Glomerular visceral epithelial cell (primary cell): ENCODE measurements around the gene TARDBP.
"Not testable (repeated sequence)": the region's sequence is repeated elsewhere in the genome, so short reads cannot be mapped to it uniquely, and the experiment has no call there.

Source experiments
- DNase-seq: peaks from one replicate; pipeline ENCODE4 v3.0.0-alpha.2; 2016; ENCODE audit errors: extremely low spot score

The TARDBP gene

DNA sequence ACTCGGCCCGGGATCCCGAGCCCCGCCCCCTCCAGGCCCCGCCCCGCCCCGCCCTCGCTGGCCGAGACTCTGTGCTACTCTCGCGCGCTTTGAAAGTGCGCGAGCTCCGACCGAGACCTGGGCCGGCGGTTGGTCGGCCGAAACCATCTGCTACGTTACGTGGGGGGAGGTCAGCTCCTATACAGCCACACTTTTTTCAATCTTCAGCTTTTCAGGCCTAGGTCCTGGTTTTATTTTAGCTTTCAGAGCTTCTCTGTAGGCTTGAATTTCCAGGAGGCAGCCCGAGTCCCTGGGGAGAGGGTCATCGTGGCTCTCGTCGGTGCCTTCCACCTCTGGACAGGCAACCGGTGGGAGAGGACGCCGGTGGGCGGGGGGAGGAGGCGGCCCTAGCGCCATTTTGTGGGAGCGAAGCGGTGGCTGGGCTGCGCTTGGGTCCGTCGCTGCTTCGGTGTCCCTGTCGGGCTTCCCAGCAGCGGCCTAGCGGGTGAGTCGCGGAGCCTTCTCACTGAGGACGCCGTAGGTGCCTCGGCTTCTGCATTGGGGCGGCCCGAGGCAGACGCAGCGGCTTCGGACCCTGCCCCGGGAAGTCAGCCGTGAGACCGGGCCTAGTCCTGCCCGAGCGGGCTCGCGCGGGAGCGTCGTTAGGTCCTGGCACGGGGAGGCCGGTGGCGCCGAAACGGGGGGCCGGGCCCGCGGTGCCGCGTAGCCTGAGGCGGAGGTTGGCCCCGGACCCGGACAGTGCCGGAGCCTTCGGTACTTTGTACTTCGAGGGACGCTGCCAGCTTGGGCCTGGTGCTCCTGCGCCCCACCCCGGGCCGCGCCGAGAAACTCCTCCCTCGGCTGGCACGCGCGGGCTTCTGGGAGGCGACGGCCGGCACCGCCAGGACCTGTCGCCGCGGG lies at the start of gene TARDBP:
TARDBP (plus strand) TSS at position 395 of the 900 bp plus-strand sequence. CDS start 1,074 bp downstream, outside the sequence.
- peak; percentile 92 for DNase-seq

DNA sequence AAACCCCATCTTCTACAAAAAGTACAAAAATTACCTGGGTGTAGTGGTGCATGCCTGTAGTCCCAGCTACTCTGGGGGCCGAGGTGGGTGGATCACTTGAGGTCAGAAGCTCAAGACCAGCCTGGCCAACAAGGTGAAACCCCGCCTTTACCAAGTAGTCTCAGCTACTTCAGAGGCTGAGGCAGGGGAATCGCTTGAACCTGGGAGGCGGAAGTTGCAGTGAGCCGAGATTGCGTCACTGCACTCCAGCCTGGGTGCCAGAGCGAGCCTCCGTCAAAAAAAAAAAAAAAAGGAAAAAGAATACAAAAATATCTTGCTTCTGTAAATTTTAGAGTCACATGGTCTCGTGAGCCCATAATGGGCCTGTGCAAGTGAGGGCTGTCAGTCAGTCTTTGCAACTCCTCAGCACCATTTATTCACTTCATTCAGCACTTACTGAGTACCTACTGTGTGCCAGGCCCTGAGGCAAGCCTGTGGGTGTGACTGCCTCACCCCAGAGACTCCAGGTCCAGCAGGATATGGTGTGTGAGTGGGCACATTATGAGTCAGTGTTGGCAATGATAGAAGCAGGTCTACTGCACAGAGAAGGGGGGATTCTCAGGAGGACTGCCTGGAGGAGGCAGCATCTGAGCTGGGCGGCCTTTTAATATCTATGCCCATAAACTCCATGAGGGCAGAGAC lies 46.8 kb upstream of the TARDBP start:
- DNase-seq = no peak

DNA sequence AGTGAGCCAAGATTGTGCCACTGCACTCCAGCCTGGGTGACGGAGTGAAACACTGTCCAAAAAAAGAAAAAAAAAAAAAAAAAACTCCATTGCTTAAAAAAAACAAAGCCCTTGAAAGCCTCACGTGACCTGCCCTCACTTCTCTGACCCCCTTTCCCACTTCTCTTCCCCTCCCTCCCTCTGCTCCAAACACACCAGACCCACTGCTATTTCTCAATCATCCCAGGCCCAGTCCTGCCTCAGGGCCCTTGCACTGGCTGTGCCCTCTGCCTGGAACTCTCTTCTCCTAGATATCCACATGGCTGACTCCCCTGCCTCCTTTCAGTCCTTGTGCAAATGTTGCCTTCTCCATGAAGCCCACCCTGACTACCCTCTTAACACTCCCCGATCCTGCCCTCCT lies 45.4 kb upstream of the TARDBP start:
- no peak for DNase-seq

DNA sequence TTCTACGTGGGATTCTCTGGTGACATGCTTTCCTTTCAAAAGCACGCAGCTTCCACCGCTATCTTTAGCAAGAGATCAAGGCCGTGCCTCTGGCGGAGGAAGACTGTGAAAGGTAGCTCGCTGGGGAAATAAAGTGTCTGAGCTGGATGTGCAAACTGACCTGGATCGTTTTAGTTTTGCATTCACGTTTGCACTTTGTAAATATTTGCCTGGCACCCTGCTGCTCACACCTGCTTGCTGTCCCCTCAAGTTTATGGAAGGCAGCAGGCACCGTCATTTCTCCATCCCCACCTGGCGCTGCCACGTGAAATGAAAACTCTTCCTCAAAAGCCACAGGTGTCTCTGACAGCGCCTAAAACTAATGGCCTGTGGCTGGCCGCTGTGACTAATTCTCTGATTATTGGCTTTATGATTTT lies 44.0 kb upstream of the TARDBP start:
- no peak for DNase-seq

DNA sequence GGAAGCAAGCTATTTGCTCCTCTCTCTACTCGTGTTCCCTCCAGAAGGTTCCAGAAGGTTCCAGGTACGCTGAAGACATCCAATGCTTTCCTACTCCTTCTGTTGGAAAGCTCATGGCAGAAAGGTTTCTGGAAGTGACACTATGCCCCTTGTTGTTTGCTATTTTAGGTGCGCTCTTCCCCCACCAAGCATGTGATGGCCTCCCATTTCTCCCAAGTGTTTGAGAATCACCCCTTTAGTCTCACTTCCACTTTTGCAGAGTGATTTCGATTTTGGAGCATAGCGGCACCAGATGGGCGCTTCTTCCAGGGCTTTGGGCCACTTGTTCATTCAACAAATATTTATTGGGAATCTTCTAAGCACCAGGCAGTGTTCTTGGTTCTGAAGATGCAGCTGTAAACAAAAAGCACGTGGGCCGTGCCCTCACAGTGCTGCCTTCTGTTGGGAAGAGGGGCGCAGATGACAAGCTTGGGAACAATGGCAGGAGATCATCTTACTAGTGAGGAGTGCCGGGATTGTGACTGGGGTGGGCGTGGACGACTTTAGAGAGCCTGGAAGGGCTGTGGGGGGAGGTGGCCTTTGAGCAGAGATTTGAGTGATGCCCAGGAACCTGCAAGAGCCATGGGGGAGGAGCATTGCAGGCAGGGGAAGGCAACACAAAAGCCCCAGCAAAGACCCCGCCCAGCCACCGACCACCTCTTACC lies 43.0 kb upstream of the TARDBP start:
- DNase-seq = no peak

DNA sequence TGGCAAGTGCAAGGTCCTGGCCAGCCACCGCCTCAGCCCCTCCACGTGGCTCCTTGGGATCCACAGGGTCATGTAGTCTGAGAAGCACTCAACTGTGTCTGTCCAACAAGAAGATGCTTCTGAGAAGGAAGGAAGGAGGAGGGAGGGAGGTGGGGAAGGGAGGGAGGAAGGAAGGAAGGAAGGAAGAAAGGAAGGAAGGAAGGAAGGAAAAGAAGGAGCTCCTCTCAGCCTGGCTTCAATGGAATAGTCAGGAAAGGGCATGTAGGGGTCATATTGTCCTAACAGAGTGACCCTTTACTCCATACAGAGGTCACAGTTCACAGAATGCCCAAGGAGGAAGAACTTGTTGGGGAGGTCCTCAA lies 42.5 kb upstream of the TARDBP start:
- no peak for DNase-seq

DNA sequence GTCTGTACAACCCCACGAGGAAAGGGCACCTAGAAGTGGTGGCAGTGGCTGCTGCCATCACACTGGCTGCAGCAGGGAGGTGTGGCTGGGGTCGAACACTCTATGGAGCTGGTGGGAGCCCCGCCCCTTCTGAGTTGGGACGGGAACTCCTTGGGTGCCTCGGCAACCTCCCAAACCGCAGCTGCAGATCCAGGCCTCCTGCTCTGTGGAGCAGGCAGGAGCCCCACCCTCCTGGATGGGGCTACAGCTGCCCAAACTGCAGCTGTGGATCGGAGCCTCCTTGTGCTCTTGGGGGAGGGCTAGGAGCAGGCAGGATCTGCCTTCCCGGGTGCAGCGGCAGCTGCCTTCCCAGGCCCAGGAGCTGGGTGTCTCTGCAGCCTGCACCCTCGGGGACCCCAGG lies 38.9 kb upstream of the TARDBP start:
- no peak for DNase-seq

DNA sequence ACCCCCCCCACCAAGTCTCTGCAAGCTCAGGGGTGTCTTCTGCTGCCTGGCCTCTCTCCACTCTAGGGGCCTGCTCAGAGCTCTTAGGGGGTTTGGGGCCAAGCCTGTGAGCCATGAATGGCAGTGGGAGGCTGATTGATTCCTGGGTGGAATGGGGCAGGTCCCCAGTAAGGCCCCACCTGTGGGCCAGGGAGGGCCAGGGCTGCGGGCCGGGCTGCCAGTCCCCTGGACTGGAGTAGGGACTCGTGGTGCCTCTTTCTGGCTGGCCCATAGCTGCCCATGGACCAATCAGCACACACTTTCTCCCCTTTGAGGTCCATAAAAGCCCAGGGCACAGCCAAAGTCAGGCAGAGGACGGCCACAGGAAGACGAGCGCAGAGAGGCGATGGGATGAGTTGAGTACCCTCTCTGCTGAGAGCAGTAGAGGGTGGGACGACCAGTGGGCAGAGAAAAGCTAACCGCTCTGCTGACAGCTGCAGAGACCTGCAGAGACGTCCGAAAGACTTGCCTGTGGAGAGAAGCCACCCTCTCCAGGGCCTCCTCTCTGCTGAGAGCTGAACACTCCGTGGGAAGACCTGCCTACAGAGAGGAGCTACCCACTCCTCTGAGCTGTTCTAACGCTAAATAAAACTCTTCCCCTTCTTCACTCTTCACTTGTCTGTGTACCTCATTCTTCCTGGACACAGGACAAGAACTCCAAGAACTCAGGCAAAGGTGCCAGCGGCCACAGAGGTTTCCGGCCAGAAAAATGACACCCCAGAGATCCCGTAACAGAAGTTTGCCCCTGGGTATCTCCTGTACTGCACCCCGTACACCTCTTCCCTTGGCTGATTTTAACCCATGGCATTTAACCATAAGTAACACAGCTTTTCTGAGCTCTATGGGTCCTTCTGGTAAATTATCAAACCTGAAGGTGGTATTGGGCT lies 38.2 kb upstream of the TARDBP start:
- DNase-seq = no peak

DNA sequence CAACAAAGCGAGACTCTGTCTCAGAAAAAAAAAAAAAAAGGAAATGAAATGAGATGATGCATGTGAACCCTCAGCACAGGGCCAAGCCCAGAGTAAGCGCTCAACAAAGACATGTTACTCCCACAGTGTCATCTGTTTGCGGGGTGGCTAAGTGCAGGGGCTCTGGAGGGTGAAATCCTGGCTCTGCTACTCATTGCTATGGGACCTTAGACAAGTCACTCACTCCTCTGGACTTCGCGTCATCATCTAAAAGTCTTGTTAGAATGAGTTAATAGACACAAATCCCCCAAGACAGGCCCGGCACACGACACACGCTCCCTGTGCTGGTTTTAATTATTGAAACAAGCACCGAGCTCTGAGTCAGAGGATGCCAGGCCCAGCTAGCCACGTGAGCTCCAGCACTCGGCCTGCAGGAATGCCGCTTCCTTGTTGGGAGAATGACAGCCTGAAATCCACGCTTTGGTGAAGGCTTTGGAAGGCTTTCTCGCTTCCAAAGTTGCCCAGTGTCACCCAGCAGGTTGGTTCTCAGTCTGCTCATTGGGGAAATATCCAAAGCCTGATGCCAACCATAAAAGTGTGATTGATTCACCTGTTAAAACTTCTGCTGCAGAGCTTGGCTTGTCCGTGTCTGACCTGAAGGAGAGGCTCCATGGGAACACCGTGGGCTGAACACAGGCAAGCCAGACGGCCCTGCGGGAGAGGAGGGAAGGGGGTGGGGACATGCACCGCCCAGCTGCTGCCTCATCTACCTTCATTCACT lies 36.7 kb upstream of the TARDBP start:
- DNase-seq = peak; percentile 47

DNA sequence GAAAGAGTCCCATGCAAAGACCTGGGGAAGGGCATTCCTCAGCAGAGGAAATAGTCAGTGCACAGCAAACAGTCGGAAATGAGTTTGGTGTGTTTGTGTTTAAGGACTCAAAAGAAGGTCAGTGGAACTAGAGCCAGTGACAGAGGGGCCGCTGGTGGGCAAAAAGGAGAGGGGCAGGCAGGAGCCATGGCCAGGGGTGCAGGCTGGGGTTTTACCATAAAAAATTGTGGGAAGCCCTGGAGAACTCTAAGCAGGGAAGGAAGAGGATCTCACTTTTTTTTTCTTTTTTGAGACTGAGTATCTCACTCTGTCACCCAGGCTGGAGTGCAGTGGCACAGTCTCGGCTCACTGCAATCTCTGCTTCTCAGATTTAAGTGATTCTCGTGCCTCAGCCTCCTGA lies 33.7 kb upstream of the TARDBP start:
- no peak for DNase-seq

DNA sequence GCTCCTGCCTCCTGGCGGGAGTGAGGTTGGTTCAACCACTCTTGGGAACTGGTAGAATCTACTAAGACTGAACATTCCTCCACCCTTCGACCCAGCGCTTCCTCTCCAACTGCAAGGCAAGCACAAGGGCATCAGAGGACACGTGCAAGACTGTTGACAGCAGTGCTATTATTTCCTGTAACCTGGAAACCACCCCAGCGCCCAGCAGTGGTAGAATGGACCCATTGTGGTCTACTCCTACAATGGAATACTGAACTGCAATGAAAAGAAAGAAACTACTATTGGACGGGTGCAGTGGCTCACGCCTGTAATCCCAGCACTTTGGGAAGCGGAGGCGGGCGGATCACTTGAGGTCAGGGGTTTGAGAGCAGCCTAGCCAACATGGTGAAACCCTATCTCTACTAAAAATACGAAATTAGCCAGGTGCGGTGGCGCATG lies 33.0 kb upstream of the TARDBP start:
- no peak for DNase-seq

DNA sequence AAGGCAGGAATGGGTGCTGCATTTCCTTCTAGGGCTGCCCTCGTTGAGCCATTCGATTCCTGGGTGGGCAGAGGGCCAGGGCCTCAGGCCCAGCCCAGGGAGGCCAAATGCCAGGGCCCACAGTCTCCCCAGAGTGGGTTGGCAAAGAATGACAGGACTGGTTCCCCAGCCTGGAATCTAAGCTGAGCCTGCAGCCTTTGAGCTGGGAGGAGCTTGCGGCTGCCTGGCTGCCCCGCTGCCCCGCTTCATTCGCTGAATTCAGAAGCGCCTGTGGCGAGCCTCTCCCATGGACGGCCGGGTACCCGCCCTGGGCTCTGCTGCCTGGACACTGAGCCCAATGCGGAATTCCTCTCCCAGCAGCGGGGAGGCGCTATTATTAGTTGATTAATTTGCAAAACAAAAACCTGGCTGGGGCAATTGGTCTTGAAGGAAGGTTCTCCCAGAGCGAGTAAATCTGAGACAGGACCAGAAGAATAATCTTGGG lies 32.3 kb upstream of the TARDBP start:
- peak; percentile 55 for DNase-seq

DNA sequence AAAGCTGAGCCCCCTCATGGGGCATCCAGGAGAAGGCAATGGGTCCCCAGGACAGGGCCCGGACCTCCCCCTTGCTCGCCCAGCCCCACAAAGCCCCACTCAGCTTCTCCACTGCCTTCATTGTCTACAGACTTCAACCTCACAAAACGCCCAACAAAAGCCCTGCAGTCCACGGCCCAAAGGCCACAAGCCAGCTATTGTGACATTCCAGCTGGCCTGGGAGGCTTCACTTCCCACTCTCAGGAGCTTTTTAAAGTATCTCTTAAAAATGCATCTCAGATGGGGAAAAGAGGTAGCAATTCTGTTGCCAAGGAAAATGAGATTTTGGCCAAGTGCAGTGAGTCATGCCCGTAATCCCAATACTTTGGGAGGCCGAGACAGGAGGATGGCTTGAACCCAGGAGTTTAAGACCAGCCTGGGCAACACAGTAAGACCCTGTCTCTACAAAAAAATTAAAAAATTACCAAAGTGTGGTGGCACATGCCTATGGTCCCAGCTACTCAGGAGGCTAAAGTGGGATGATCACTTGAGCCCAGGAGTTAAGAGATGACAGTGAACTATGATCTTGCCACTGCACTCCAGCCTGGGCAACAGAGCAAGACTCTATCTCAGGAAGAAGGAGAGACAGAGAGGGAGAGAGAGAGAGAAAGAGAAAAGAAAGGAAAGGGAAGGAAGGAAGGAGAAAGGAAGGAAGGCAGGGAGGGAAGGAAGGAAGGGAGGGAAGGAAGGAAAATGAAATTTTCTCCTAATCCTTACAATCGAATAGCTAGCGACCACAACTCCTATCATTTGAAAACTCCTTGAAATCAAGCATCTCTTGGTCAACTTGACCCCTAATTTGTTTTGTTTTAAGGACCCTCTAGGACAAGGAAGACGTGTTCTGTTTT lies 31.4 kb upstream of the TARDBP start:
- no peak for DNase-seq

DNA sequence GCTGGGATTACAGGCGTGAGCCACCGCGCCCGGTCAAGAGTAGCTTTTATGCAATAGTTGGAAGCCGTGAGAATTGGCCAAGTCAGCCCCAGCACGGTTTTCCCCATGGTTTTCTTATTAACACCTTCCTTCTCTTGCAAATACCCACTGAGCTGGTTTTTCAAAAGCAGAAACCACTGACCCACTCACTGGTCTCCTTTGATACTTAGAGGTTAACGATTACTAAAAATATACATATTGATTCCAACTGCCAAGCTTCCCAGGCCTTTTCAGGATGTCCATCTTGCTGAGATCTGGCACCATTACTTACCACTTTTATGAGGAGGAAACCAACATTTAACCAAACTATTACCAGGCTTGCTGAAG lies 25.9 kb upstream of the TARDBP start:
- no peak for DNase-seq

DNA sequence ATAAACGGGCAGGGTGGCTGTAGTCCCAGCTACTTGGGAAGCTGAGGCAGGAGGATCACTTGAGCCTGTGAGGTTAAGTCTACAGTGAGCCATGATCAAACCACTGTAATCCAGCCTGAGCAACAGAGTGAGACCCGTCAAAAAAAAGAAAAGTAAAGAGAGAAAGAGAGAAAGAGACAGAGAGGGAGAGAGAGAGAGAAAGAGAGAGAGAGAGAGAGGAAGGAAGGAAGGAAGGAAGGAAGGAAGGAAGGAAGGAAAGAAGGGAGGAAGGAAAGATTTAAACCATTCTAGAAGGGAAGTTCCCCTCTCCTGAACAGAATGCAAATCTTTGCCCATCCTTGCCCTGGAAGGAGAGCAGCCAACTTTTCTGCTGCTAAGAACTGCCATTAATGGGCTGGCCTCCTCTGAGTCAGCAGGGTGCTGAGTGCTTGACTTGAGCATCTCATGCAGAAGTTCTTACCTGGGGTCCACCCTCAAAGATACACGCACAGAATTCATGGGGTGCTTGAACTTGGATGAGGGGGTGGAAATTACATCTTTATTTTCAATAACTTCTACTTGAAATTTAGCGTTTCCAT lies 24.5 kb upstream of the TARDBP start:
- no peak for DNase-seq

DNA sequence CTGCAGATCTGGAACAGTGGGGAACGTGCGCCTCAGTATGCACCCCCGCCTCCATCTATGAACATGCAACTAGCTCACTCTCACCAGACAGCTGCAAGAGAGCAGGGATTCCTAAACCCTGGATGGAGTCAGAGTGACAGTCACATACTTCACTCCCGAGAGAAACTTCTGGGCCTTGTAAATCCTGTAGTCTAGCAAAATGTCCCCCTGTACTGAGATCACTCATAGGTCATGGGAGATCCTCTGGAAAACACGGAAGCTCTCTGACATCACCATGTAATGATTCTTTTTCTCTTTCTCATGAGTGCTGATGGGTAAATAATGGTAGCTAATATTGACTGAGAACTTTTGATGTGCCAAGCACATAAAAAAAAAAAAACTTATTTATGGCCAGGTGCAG lies 23.4 kb upstream of the TARDBP start:
- DNase-seq = no peak

DNA sequence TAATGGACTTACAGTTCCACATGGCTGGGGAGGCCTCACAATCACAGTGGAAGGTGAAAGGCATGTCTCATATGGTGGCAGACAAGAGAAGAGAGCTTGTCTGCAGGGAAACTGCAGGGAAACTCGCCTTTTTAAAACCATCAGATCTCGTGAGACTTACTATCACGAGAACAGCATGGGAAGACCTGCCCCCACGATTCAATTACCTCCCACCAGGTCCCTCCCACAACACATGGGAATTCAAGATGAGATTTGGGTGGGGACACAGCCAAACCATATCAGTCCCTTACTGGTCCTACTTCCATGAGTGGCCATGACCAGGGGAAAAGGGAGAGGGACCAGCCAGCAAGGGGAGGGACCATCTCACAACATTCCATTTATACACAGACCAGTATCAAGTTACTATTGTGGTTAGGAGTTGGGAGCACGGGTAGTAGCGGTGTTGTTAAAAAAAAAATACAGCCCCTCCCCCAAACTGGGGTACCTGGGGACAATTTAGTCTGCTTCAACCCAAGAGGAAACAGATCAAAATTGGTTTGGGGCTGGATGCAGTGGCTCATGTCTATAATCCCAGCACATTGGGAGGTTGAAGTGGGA lies 22.4 kb upstream of the TARDBP start:
- not testable (repeated sequence) for DNase-seq

DNA sequence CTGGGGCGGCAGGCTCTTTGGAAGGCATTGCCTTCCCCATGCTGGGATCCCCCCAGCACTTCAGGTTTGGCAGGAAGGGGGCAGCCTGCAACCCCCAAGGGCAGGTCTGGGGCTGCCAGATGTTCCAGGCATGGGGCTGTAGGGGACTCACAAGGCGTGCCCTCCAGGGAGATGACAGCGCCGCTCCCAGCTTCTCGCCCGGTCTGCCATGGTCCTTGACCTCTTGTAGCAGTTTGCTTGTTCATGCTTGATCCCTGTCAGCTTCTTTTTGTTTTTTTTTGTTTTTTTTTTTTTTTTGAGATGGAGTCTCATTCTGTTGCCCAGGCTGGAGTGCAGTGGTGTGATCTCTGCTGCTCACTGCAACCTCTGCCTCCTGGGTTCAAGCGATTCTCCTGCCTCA lies 21.6 kb upstream of the TARDBP start:
- no peak for DNase-seq

DNA sequence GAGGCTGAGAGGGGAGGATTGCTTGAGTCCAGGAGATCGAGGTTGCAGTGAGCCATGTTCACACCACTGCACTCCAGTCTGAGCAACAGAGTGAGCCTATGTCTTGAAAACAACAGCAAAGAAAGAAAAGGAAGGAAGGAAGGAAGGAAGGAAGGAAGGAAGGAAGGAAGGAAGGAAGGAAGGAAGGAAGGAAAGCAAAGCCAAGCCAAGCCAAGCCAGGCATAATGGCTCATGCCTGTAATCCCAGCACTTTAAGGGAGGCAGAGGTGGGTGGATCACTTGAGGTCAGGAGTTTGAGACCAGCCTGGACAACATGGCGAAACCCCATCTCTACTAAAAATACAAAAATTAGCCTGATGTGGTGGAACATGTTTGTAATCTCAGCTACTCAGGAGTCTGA lies 20.4 kb upstream of the TARDBP start:
- DNase-seq = not testable (repeated sequence)
